Loucy (cell line): ENCODE data around the gene OGFOD3.
"Not testable (repeated sequence)": the region's sequence is repeated elsewhere in the genome, so short reads cannot be mapped to it uniquely, and the experiment has no call there.

Experiments
- EZH2phosphoT487 ChIP-seq: fragments of 200-600 bp; IDR thresholded peaks from 2 replicates; pipeline ENCODE4 v1.6.1; 2018; ENCODE audit warnings: antibody characterized with exemption, mild to moderate bottlenecking, moderate library complexity, borderline replicate concordance
- TF ChIP-seq, protein P1 (sequence below): fragments of 200-600 bp; sonication (generic); conservative IDR thresholded peaks from 2 replicates; pipeline ENCODE4 v1.5.1; 2014; ENCODE audit warnings: mild to moderate bottlenecking, antibody characterized with exemption, low read length

DNA sequence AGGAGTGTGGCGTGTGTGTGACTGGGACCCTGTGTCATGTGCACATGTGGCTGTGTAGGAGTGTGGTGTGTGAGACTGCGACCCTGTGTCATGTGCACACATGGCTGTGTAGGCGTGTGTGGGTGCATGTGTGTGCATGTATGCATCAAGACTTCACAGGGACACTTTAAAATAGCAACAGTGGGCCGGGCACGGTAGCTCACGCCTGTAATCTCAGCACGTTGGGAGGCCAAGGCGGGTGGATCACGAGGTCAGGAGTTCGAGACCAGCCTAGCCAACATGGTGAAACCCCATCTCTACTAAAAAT lies 36.7 kb downstream of the OGFOD3 start:
- TF ChIP-seq, protein P1, sequence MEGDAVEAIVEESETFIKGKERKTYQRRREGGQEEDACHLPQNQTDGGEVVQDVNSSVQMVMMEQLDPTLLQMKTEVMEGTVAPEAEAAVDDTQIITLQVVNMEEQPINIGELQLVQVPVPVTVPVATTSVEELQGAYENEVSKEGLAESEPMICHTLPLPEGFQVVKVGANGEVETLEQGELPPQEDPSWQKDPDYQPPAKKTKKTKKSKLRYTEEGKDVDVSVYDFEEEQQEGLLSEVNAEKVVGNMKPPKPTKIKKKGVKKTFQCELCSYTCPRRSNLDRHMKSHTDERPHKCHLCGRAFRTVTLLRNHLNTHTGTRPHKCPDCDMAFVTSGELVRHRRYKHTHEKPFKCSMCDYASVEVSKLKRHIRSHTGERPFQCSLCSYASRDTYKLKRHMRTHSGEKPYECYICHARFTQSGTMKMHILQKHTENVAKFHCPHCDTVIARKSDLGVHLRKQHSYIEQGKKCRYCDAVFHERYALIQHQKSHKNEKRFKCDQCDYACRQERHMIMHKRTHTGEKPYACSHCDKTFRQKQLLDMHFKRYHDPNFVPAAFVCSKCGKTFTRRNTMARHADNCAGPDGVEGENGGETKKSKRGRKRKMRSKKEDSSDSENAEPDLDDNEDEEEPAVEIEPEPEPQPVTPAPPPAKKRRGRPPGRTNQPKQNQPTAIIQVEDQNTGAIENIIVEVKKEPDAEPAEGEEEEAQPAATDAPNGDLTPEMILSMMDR = not testable (repeated sequence)
- not testable (repeated sequence) for TF ChIP-seq EZH2phosphoT487
